ENCODE measurements around the gene HS3ST4. TPM values are rescaled to one million over a fixed set of nuclear protein-coding genes. Genes with fewer than 3 reads are reported as not detected.

Gene HS3ST4
- polyA plus RNA-seq, 1 donor (not counting 4 experiments of a cell fraction or from before 2014, with no cell fraction given) = not detected

GRCh38 chr16:25823891-25824290, 132.1 kb downstream of the HS3ST4 start:
- no peaks in the 10 kb centered on the region for H4K20me1 ChIP-seq (ENCODE audit: control insufficient read depth, extremely low read depth, insufficient read depth, low read length)
- H3K4me2 ChIP-seq (ENCODE audit: control insufficient read depth, extremely low read depth, insufficient read depth, low read depth, low read length) = no peak overlapping the region
- no peaks in the 10 kb centered on the region for H3K36me3 ChIP-seq (ENCODE audit: control insufficient read depth in 2 of 2, extremely low read depth in 1 of 2, insufficient read depth in 2 of 2, low read length in 2 of 2)
- no peak overlapping the region for H2AFZ ChIP-seq (ENCODE audit: control insufficient read depth, low read length)
- H3K9me3 ChIP-seq (ENCODE audit: control insufficient read depth, low read depth, low read length) = peaks cover 4% of the 10 kb centered on the region
- no peaks in the 10 kb centered on the region for H3K4me1 ChIP-seq (ENCODE audit: control insufficient read depth, extremely low read depth, insufficient read depth, low read length)
- H3K27ac ChIP-seq (ENCODE audit: control insufficient read depth, insufficient read depth, low read length) = no peak overlapping the region
- no peak overlapping the region for H3K9ac ChIP-seq (ENCODE audit: control insufficient read depth, extremely low read depth, insufficient read depth, low read length)
- no peak overlapping the region for H3K4me3 ChIP-seq (ENCODE audit: control insufficient read depth in 2 of 3, extremely low read depth in 1 of 3, insufficient read depth in 2 of 3, low read depth in 1 of 3, low read length in 3 of 3)
- H3K9me1 ChIP-seq (ENCODE audit: control insufficient read depth, extremely low read depth, insufficient read depth, low read length) = no peaks in the 10 kb centered on the region
- FAIRE-seq (no peak), DNase-seq (ENCODE audit: low read depth, low spot score) (no peak)
- no peak for TF ChIP-seq CTCF (optimal IDR thresholded peaks at IDR 0.05 in 1 of 3, IDR thresholded peaks at IDR 0.05 in 1 of 3, conservative IDR thresholded peaks at IDR 0.05 in 1 of 3; ENCODE audit: extremely low read depth in 1 of 3, insufficient read depth in 2 of 3, low read length in 3 of 3)
- no peaks in the 10 kb centered on the region for H3K27me3 ChIP-seq (ENCODE audit: control insufficient read depth, extremely low read depth, insufficient read depth, low read length)
- H3K79me2 ChIP-seq (ENCODE audit: control insufficient read depth, insufficient read depth, low read length) = no peaks in the 10 kb centered on the region
- dilution Hi-C loops (cut with MboI; ENCODE audit: extremely low pct_ligation_motif_present, low sequenced_read_pairs) = no loop called here

- no peak overlapping the region for H2AFZ ChIP-seq (ENCODE audit: control insufficient read depth, low read length)
- no peaks in the 10 kb centered on the region for H3K36me3 ChIP-seq (ENCODE audit: control insufficient read depth in 2 of 2, extremely low read depth in 1 of 2, insufficient read depth in 2 of 2, low read length in 2 of 2)
- H3K27me3 ChIP-seq (ENCODE audit: control insufficient read depth, extremely low read depth, insufficient read depth, low read length) = no peaks in the 10 kb centered on the region
- FAIRE-seq (no peak), DNase-seq (ENCODE audit: low read depth, low spot score) (no peak)
- no peak overlapping the region for H3K27ac ChIP-seq (ENCODE audit: control insufficient read depth, insufficient read depth, low read length)
- no peaks in the 10 kb centered on the region for H3K4me1 ChIP-seq (ENCODE audit: control insufficient read depth, extremely low read depth, insufficient read depth, low read length)
- H3K9me1 ChIP-seq (ENCODE audit: control insufficient read depth, extremely low read depth, insufficient read depth, low read length) = no peaks in the 10 kb centered on the region
- no peak overlapping the region for H3K4me2 ChIP-seq (ENCODE audit: control insufficient read depth, extremely low read depth, insufficient read depth, low read depth, low read length)
- no peaks in the 10 kb centered on the region for H4K20me1 ChIP-seq (ENCODE audit: control insufficient read depth, extremely low read depth, insufficient read depth, low read length)
- H3K4me3 ChIP-seq (ENCODE audit: control insufficient read depth in 2 of 3, extremely low read depth in 1 of 3, insufficient read depth in 2 of 3, low read depth in 1 of 3, low read length in 3 of 3) = no peak overlapping the region
- TF ChIP-seq EZH2 (IDR thresholded peaks at IDR 0.05; ENCODE audit: low read length) (no peak), CTCF (optimal IDR thresholded peaks at IDR 0.05 in 1 of 3, IDR thresholded peaks at IDR 0.05 in 1 of 3, conservative IDR thresholded peaks at IDR 0.05 in 1 of 3; ENCODE audit: extremely low read depth in 1 of 3, insufficient read depth in 2 of 3, low read length in 3 of 3) (no peak)
- H3K9ac ChIP-seq (ENCODE audit: control insufficient read depth, extremely low read depth, insufficient read depth, low read length) = no peak overlapping the region
- H3K9me3 ChIP-seq (ENCODE audit: control insufficient read depth, low read depth, low read length) = peaks cover 2% of the 10 kb centered on the region
- dilution Hi-C loops (cut with MboI; ENCODE audit: extremely low pct_ligation_motif_present, low sequenced_read_pairs) = no loop called here
- H3K79me2 ChIP-seq (ENCODE audit: control insufficient read depth, insufficient read depth, low read length) = no peaks in the 10 kb centered on the region
Observed at GRCh38 chr16:25827709-25828108, 135.9 kb downstream of the HS3ST4 start.
